GM21576 (cell line): Measurements from ENCODE around the gene CSGALNACT2.
"Not testable (repeated sequence)": the region's sequence is repeated elsewhere in the genome, so short reads cannot be mapped to it uniquely, and the experiment has no call there.

Source experiments
- ATAC-seq: cut with Tn5 transposase; IDR thresholded peaks from one replicate; pipeline ENCODE4 v1.9.1; 2021; ENCODE audit warnings: mild to moderate bottlenecking, moderate library complexity; ENCODE audit not compliant: unreplicated experiment

CSGALNACT2 gene

GRCh38 chr10:43136995-43137716 lies 1.1 kb upstream of the CSGALNACT2 start:
- no peak for ATAC-seq

- no peak for ATAC-seq
Observed at GRCh38 chr10:43137717-43138020, 576 bp upstream of the CSGALNACT2 start.

- peak; percentile 39 for ATAC-seq
Observed at GRCh38 chr10:43138757-43139241, 554 bp downstream of the CSGALNACT2 start.

GRCh38 chr10:43141421-43141820 lies 3.2 kb downstream of the CSGALNACT2 start:
- no peak for ATAC-seq

GRCh38 chr10:43145311-43145710 lies 7.1 kb downstream of the CSGALNACT2 start:
- no peak for ATAC-seq

GRCh38 chr10:43145936-43146335 lies 7.7 kb downstream of the CSGALNACT2 start:
- not testable (repeated sequence) for ATAC-seq

- no peak for ATAC-seq
Observed at GRCh38 chr10:43151371-43151770, 13.1 kb downstream of the CSGALNACT2 start.

- no peak for ATAC-seq
Observed at GRCh38 chr10:43153901-43154300, 15.7 kb downstream of the CSGALNACT2 start.

- ATAC-seq = no peak
Observed at GRCh38 chr10:43155221-43155620, 17.0 kb downstream of the CSGALNACT2 start.

- no peak for ATAC-seq
Observed at GRCh38 chr10:43155741-43156140, 17.5 kb downstream of the CSGALNACT2 start.

GRCh38 chr10:43156590-43157341 lies 18.5 kb downstream of the CSGALNACT2 start:
- no peak for ATAC-seq

- no peak for ATAC-seq
Observed at GRCh38 chr10:43158636-43159035, 20.4 kb downstream of the CSGALNACT2 start.

- peak; percentile 37 for ATAC-seq
Observed at GRCh38 chr10:43160046-43160920, 22.0 kb downstream of the CSGALNACT2 start.

GRCh38 chr10:43160921-43161255 lies 22.6 kb downstream of the CSGALNACT2 start:
- ATAC-seq = peak; percentile 67

GRCh38 chr10:43162604-43163003 lies 24.4 kb downstream of the CSGALNACT2 start:
- no peak for ATAC-seq

GRCh38 chr10:43166207-43166879 lies 28.1 kb downstream of the CSGALNACT2 start:
- no peak for ATAC-seq

GRCh38 chr10:43166880-43167497 lies 28.7 kb downstream of the CSGALNACT2 start:
- no peak for ATAC-seq

- ATAC-seq = no peak
Observed at GRCh38 chr10:43167498-43167889, 29.2 kb downstream of the CSGALNACT2 start.

GRCh38 chr10:43170491-43170890 lies 32.2 kb downstream of the CSGALNACT2 start:
- ATAC-seq = no peak

GRCh38 chr10:43172645-43173044 lies 34.4 kb downstream of the CSGALNACT2 start:
- no peak for ATAC-seq
